Activated T-cell treated with anti-CD3 and anti-CD28 coated beads for 4 hours (primary cell): ENCODE measurements around the gene MBTPS1.
A peak's percentile ranks its signal among the peaks of the same experiment; 100 is the strongest.

ENCODE experiments used
- DNase-seq: peaks from one replicate; pipeline ENCODE4 v3.0.0-alpha.2; 2020

The MBTPS1 gene

DNA sequence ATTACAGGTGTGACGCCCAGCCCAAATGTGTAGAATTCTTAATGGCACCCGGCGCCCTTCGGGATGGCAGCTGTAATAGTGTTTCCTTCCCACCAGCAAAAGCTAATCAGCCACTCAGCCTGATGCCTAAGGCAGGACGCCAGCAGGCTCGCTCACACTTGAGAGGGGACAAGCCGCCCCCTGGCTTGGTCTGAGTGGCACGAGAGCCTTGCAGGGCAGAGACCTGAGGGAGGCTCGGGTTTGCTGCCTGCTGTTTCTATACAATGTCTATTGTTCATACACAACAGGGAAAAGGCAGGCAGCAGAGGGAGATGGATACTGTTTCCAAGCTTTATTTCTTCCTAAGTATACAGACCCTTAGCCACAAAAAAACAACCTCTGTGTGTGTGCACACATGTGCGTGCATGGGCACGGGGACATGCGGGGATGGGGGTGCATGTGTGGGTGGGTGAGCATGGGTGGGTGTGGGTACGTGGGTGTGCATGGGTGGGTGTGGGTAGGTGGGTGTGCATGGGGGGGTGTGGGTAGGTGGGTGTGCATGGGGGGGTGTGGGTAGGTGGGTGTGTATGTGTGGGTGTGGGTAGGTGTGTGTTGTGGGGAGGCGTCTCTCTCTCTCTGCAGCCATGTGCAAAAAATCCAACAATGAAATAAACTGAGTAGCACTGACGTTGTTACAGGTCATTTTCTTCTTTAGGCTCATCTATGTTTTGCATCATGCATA lies 84.1 kb downstream of the MBTPS1 start:
- DNase-seq, result no peak

DNA sequence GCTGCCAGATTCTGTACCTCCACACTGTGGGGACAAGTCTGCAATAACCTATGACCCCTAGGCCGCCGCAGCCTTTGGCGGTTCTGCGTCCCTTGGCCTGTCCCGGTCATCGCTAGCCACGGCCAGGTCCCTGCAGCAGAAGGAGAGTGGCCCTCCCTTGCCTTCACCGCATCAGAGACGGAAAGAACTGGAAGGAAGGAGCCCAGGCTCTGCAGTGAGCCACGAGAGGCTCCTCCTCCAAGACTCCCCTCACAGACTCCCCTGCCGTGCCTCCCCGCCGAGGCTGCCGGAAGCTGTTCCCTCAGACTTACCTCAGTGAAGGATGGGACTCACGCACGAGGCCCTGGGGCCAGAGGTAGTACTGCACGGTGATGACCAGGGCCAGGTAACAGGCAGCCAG lies 85.2 kb downstream of the MBTPS1 start:
- DNase-seq, result no peak

DNA sequence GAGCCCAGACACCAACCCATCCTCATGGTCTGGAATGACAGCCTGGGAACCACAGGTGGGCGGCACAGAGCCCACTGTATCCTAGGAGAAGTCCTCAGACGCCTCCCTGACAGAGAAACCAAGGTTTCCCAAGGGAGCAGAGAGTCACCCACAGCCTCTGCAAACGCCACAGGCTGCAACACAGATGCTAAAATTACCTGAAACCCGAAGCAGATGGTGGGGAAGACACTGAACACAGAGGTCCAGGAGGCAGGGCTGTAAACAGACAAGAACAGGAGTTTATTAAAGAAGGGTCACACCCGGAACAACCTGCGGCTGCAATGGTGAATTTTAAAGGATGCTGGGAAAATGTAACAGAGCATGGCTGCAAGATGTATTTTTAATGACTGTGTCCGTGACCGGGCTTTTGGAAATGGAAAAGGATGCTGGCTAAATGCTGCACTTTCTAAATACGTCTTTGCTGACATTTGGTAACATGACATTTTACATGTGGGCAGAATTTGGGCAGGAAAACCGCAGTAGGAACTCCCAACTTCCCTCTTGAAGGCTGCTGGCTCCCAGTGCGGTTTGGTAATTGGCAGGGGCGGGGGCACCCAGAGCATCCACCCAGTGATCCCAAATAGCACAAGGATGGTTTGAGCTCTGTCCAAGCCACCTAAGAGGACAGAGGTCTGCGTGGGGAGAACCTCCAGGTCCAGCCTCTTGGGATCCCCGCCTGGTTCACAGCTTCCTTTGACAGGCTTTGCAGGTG lies 87.3 kb downstream of the MBTPS1 start:
- no peak for DNase-seq

DNA sequence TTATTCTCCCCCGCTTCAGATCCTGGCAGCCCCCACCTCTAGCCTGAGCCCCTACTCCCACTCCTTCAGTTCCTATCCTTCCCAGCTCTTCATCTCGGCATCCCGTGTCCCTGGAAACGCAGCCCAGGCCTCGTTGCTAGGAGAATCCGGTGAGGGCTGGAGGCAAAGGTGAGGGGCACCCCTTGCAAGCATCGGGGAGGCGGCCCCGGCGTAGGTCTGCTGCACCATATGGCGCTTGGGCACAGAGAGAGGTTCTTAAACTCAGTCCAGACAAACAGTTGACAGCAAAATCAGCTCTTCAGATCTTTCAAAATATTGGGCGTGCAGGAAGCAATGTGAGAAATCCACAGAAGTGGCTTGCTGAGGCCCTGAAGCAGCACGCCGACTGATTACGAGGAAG lies 89.1 kb downstream of the MBTPS1 start:
- no peak for DNase-seq

DNA sequence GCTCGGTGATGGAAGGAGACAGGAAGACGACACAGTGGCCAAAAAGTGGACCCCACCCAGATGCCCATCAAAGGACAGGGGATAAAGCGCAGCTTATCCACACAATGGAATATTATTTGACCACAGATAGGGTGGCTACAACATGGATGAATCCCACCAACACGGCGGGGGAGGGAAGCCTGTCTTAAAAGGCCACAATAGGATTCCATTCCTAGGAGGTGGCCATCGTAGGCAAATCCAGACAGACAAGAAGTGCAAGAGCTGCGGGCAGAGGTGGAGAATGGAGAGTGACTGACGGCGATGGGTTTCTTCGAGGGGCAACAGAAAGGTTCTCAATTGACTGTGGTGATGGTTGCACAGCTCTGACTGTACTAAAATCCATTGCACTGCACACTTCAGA lies 90.1 kb downstream of the MBTPS1 start:
- DNase-seq, result no peak

DNA sequence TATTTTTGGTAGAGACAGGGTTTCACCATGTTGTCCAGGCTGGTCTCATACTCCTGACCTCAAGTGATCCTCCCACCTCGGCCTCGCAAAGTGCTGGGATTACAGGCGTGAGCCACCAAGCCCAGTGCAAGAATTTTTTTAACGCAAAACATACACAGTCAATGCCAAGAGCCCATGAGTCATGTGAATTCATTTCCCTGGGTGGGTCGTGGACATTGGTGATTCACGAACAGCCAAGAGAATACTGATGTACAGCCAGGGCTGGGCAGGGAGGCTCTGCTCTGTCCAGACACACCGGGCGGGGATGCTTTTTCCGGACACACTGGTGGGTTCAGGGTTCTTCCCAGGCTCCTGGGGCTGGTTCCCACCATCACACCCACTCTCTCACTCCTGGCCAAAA lies 91.9 kb downstream of the MBTPS1 start:
- DNase-seq, result no peak

DNA sequence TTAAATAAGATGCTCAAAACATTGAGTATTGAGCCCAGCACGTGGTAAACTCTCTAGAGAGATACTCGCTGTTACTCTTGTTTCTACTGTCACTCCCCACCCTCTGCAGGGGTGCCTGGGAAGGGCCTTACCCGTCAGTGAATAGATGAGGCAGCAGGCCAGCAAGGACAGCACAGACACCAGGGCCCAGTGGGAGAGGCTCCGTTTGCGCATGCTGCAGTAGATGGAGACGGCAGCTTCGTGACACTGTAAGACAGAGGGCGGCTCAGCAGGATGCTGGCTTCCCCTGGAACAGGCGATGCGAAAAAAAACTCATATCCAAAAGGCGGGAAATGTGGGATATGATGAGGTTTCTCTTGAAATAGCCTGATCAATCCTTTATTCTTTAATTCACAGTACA lies 94.1 kb downstream of the MBTPS1 start:
- DNase-seq, result no peak

DNA sequence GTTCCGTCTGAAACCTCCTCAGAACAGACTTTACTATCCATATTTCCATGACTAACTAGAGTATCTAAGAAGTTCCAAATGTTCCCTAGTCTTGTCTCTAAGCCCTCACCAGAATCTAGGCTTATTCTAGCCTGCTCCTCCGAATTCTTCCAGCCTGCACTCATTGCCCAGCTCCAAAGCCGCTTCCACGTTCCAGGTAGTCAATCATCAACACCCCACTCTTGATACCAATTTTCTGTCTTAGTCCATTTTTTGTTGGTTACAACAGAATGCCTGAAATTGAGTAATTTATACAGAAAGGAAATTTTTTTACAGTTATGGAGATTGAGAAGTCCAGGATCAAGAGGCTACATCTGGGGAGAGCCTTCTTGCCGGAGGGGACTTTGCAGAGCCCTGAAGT lies 95.3 kb downstream of the MBTPS1 start:
- DNase-seq, result no peak

DNA sequence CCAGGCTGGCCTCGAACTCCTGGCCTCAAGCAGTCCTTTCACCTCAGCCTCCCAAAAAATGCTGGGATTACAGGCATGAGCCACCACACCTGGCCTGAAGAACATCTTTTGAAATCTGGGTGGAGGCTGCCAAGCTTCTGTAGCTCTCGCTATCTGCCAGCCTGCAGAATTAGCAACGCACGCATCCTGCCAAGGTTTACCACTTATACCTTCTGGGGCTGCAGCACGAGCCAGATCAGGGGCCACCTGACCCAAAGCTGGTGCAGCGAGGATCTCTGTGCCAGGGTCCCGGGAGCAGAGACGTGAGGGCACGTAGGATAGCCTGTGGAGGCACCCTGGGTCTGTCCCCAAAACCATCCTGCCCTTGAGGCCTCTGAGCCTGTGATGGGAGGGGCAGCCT lies 96.4 kb downstream of the MBTPS1 start:
- no peak for DNase-seq

DNA sequence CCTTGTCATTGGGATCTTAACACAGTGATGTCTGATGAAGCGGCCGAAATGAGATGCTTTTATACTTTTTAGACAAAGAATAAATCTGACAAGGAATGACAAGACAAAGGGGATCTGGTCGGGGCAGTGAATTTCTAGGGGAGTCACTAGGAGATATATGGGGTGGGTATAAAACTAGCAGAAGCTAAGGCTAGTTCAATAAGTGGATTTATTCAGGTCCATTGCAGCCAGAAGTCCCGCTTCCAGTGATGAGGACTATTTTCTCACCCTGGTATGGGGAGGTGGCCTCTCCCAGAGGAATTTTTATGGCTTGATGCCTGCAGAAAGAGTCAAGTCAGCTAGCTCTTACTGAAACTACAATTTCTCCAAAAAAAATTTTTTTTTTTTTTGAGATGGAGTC lies 98.0 kb downstream of the MBTPS1 start:
- no peak for DNase-seq

DNA sequence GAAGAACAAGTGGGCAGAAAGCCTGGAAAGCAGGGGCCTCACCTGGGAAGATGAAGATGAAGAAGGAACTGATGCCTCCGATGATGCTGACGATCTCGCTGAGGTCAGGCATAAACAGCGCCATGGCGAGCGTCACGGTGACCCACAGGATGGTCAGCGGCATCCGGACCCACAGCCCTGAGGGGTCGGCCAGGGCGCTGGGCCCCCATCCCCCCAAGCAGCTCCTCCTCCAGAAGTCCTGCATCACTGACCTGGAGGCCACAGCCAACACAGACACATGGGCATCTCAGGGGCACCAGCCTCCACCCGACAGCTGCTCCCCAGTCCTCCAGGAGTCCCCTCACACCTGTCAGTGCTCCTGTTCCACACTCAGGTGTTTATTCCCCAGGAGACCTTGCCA lies 100.3 kb downstream of the MBTPS1 start:
- DNase-seq, result no peak

DNA sequence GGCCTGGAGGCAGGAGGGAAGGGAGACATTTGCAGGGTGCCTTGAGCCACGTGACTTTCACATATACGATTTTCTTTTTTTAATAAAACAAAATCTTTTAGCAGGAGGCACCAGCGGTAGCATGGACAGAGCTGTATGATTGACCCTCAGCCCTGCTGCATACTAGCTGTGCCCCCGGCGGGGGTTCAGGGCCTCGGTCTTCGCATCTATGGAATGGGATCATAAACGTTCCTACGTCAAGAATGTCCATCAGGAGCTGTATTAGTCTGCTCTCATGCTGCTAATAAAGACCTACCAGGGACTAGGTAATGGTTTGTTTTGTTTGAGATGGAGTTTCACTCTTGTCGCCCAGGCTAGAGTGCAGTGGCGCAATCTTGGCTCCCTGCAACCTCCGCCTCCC lies 101.3 kb downstream of the MBTPS1 start:
- no peak for DNase-seq

DNA sequence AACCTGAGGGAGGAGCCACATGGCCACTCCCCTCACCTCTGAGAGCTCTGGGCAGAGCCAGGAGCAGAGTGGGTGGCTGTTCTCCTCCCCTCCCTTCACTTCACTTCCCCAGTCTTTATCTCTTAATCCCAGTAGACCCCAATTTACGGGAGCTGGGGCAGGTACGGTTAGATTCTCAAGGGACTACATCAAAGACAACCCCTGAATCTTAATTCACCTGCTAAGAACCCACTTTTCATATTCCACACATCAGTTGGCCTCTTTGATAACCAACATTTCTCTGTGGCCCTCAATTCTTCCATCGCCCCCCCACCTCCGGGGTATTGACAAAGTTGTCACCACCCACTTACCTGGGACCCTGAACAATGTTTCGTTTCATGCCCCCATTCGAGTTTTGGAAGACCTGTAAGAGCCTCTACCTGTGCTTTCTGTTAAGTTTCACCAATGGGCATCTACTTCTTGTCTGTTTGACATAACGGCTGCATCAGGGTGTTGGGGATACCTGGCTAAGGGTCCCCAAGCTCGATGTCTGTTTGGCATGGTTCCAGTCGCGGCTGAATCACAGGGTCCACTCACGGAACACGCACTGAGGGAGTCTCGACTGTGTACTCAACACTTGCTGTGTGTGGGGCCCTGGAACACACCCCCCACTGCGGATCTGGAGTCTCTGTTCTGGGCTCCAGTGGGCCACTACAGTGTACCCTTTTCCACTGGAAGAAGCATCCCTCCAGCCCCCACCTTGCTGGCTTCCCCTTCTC lies 102.0 kb downstream of the MBTPS1 start:
- no peak for DNase-seq

DNA sequence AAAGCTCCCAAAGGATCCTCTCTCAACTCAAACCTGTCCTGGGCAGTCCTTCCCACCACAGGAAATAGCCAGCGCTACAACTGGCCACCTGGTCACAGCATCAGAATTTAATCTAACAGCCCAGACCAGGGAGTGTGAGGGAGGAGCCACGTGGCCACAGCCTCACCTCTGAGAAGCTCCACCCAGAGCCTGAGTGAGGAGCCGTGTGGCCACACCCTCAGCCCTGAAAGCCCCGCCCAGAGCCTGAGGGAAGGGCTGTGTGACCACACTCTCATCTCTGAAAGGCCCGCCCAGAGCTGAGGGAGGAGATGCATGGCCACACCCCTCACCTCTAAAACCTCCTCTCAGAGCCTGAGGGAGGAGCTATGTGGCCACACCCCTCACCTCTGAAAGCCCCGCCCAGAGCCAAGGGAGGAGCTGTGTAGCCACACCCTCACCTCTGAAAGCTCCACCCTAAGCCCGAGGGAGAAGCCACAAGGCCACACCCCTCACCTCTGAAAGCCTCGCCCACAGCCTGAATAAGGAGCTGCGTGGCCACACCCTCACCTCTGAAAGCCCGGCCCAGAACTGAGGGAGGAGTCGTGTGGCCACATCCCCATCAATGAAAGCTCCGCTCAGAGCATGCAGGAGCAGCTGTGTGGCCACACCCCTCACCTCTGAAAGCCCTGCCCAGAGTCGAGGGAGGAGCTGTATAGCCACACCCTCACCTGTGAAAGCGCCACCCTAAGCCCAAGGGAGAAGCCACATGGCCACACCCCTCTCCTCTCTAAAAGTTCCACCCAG lies 102.8 kb downstream of the MBTPS1 start:
- DNase-seq, result peak; percentile 9

DNA sequence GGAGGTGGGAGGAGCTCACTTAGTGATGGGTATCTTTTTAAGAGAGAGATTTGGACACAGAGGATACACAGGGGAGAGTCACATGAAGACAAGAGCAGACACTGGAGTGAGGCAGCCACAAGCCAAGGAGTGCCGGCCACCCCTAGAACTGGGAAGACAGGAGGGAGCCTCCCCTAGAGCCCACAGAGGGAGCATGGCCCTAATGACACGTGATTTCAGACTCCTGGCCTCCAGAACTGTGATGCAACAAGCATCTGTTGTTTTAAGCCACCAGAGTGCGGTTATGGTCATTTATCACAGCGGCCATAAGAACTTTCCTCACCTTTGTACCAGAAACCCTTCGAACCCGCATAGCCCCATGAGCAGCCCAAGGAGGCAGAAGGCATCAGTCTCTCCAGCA lies 107.5 kb downstream of the MBTPS1 start:
- DNase-seq, result no peak

DNA sequence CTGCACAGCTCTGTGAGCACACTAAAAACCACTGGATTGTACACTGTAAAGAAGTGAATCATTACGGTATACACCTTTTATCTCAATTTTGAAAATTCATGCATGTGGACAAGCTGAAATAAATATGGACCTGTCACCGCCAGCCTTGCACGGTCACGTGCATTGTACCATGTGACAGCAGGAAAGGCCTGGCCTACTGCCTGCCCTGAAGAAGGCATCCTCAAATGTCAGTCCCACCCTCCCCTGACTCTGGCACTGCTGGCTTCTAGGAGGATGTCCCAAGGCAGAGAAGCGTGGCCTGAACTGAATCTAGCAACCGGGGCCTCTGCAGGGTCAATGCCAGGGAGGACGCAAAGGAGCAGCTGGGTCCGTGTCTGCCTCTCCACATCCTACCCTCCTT lies 108.8 kb downstream of the MBTPS1 start:
- DNase-seq, result no peak

DNA sequence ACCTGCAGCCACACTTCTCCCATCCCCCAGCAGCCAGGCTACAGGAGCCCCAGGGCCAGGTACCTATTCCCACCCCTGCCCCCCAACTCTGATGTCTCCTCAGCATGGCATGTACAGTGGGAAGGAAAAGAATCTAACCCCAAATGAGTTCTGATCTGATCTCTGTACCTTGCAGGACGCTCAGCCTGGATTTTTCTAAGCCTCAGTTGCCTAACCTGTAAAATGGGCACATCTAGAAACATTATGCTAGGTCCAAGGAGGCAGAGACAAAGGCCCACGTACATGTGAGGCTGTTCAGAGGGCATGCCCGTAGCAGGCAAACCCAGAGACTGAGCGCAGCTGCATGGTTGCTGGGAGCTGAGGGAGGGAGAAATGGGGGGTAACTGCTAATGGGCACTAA lies 109.2 kb downstream of the MBTPS1 start:
- no peak for DNase-seq

DNA sequence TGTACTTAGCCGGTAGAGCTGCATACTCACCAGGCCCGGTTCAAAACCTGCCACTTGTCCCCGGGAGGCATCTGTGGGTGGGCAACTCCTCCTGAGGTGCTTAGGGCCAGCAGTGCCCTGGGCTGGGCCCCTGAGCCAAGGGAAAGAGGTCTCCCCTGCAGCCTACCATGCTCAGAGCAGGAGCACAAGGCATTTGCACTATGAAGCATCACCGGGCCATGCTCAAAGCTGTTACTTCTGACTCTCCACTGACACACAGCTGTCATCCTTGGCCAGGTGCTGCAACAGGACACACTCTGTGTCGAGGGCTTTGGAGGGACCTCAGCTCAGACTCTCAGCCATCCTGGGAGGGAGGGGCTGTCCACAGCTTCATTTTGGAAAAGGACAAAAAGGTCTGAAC lies 111.4 kb downstream of the MBTPS1 start:
- DNase-seq, result no peak

DNA sequence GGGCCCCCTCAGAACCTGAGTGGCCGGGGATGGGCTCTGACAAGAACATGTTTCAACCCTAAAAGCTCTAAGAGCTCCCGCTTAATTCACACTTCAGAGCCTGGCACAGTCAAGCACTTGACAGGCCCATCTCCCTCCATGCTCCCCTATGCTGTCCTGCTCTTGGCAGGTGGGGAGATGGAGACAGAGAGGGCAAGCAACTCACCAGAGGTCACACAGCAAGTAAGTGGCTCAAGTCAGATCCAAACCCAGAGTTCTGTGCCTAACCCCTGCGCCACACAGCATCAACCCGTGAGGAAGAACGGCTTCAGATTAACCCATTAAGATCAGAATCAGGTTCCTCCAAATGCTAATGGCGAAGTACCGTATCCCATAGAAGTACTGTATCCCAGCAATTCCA lies 112.3 kb downstream of the MBTPS1 start:
- DNase-seq, result no peak
